H54 (cell line): ENCODE data around the gene MR1.
"Not testable (repeated sequence)": the region's sequence is repeated elsewhere in the genome, so short reads cannot be mapped to it uniquely, and the experiment has no call there.

ENCODE experiments used
- DNase-seq: peaks from one replicate; pipeline ENCODE4 v3.0.0; 2011; ENCODE audit warnings: low spot score, mixed read lengths; ENCODE audit not compliant: insufficient read length
- FAIRE-seq: peaks from 3 replicates; lab custom pipeline; 2011; peaks lifted over from hg19 to GRCh38; lab: Jason Lieb, UNC
- POLR2A ChIP-seq: IDR thresholded peaks from 2 replicates; pipeline ENCODE4 v1.6.1; 2011; ENCODE audit warnings: low read depth, mild to moderate bottlenecking, low read length

MR1 gene

DNA sequence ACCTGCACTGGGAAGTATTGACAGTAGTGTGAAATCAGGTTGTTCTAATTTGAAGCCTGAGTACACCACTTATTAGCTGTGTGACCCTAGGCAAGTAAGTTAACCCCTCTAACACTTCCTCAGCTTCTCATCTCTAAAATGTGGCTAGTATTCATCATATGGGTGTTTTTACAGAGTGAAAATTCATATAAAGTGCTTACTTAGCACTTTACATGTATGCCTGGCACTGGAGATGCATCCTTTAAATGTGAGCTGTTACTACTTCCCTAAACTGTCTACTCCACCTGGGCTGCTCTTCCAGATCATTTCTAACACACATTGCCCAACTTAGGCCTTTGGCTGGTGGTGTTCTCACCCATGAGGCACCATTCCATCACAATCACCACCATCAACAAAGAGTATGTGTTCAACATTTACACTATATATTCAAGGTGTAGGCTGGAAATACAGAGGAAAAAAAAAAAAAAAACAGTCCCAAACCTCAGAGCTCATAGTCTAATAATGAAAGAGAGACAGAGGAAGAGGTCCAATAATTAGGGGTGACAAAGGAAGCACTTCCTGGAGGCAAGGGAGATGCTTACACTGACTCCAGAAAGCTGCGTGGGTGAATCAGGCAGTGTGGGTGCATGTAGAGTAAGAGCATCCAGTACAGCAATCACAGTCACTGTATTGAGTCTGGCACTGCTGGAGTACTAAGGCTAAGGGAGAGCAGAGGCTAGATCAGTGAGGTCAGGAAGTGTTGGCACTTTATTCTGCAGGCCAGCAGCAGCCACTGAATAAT is 14.7 kb upstream of the MR1 start:
- DNase-seq (no peak), FAIRE-seq (no peak)
- no peak for TF ChIP-seq POLR2A

DNA sequence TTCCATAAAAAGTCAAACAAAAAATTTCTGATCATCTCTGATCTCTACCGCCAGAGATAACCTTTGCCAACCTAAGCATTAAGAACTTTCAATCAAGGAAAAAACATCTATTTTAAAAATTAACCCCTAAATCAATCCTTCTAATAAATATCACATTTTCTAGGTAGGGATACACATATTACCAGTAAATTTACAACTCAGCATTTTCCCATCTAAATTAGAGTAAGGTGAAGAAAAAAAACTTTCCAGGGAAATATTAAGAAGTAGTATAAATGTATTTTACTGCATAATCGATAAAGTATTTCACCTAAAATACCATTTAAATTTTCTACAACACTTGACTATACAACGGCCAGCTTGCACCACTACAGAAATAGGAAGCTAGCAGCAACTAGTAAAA is 12.6 kb upstream of the MR1 start:
- no peak for FAIRE-seq
- no peak for TF ChIP-seq POLR2A
- DNase-seq: no peak

DNA sequence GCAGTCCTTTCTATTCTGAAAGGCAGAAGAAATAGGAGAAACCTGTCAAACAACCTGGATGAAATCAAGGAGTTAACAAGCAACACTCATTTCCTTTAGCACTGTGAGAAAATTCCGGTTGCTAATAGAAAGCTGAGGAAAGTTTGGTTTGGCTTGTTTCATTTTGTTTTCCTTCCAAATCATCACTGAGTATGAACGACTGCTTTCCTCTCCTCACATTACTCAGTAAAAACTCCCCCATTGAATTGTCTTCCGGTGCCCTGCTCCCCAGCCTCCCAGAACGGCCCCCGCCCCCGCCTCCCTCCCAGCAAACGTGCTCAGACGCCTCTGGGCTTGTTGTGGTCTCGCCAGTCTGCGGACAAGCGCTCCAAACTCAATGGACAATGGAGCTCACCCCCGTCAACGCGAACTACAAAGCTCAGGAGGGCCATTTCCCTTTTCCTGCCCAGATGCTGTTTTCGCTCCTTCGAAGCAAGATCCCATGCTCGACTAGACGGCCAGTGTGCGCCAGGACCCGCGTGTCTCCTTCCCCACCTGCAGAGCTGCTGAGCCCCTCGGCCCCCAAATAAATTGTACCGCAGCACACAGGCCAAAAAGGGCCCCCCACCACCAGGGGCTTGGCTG is 11.9 kb upstream of the MR1 start:
- FAIRE-seq (no peak), DNase-seq (peak; percentile 59)
- TF ChIP-seq POLR2A: peak; percentile 35; the same call in 1 of the 2 replicates

DNA sequence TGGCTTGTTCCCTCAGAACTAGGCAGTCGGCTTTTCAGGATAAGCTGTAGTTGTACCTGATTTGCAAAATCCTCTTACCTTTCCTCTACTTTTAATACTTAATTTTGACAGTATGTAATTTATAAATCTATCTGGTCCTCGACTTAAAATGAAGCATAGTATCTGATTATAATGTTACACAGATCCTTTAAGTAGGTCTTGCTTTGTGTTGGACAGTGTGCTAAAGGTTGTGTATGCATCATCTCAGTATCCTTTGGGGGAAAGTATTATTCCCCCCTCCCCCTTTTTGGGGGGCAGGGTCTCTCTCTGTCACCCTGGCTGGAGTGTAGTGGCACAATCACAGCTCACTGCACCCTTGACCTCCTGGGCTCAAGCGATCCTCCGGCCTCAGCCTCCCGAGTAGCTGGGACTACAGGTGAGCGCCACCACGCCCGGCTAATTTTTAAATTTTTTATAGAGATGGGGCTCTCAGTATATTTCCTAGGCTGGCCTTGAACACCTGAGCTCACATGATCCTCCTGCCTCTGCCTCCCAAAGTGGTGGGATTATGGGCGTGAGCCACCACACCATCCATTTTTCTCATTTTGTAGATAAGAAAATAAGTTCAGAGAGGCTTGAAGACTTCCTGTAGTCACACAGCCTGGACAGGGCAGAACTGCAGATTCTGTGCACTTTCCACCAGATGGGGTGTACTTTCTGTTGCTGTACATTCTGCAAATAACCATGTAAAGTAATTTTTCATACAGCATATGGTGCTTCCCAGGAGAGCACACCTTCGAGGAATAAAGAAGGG is 10.3 kb upstream of the MR1 start:
- FAIRE-seq (no peak), DNase-seq (no peak)
- TF ChIP-seq POLR2A: no peak

DNA sequence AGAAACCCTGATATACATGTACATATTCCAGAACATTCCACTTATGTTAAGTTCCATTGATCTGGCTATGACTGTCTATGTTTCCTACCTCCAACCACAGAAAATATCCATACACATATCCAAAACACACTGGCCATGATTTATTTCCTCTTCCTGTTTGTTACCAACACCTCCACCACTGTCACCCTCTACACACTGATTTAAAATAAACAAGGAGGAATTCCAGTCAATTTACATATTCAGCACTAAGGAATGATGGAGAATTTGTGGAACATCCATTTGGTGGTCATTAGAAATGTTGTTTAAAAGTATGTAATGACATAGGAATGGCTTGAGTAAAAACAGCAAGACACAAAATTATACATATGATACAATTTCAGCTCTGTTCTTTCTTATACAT is 5.6 kb upstream of the MR1 start:
- TF ChIP-seq POLR2A: no peak
- no peak for FAIRE-seq
- no peak for DNase-seq

DNA sequence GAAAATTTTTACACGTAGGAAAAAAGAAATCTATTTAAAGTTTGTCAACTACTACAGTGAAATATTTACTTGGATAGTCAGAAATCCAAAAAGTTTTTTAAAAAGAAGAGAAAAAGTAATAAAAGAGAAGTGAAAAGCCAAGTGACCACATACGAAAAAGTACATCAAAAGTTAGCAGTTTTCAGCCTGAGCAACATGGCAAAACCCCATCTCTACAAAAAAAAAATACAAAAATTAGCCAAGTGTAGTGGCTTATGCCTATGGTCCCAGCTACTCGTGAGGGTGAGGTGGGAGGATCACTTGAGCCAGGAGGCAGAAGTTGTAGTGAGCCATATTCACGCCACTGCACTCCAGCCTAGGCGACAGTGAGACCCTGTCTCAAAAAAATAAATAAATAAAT is 5.2 kb upstream of the MR1 start:
- no peak for DNase-seq
- FAIRE-seq: no peak
- TF ChIP-seq POLR2A: no peak

DNA sequence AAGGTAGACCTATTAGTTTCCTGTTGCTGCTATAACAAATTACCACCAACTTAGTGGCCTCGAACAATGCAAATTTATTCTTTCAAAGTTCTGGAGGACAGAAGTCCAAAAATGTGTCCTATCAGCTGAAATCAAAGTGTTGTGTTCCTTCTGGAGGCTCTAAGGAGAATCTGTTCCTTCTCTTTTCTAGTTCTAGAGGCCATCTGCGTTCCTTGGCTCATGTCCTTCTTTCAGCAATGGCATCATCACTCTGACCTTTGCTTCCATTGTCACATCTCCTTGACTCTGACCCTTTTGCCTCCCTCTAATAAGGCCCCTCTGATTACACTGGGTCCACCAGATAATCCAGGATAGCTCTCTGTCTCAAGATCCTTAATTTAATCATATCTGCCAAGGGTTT is 1.2 kb upstream of the MR1 start:
- TF ChIP-seq POLR2A: no peak
- DNase-seq (no peak), FAIRE-seq (no peak)

DNA sequence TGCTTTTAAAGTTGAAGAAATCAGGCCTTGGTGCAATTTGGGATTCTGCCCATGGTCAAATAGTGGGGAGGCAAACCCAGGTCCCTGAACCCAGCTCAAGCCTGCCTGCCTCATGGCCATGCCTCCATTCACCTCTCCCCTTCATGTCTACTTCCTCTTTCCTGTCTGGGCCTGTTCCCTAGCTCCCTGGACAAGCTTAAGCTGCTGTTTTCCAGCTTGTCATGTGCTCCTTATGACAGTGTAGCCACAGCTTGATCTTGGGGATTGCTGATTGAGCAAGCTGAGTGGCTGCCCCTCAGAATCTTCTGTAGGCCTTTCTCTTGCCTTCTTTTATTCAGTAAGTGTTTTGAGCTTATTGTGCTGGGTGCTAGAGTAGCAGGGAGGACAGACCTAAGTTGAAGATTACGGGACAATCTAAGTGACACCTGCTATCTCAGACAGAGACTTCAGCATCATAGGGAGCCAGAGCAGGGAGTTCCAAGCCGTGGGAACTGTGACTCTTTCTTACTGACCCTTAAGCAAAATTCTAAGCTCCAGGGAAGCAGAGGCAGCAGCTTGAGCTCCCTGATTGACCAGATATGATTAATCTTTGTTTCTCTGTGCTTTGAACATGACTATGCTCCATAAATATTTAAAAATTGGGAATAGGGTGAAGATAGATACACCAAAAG is 520 bp upstream of the MR1 start:
- 0 out of 2 replicates have a peak, but pooled peaks have one; percentile 5 for TF ChIP-seq POLR2A
- no peak for DNase-seq
- no peak for FAIRE-seq

DNA sequence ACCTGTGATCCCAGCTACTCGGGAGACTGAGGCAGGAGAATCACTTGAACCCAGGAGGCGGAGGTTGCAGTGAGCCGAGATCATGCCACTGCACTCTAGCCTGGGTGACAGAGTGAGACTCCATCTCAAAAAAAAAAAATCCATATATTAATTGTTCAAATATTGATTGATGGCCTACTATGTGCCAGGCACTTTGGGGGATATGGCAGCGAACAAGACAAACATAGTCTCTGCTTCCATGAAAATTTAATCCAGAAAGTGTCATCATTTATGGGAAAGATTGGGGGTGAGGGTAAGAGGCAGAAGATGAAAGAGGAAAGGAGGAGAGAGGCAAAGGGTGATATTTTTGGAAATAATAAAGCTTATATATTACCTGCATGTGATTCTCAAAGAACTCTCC is 1.4 kb downstream of the MR1 start:
- not testable (repeated sequence) for DNase-seq, FAIRE-seq

DNA sequence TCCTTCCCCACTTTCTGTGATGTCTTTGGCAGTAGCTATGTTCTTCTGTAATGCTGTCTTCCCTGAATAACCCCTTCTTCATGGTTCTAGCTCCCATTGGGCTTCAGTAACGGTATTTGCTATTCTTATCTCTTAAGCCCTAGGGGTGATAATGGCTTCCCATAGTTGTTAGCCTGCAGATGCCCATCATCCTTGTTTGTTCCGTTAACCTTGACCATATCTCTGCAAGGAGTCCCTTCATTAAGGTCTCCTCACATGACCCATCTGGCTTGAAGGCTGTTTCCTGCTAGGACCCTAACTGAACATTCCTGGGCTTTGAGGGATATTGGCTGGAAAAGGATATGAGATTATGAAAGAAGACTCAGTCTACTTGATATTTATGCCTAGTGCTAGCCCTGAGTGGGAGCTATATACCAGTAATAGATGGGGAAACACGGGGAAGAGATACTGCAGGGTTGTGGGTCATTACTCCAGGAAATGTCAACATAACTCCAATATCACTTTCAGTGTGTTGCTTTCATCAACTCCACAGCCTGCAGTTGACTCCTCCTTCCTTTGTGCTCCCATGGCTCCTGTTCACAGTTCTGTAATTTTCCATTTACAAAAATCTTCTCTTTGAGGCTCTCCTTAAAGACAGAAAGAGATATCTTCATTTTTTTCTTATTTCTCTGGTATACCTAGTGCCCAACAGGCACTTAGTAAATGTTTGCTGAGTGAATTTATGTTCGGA is 2.5 kb downstream of the MR1 start:
- TF ChIP-seq POLR2A: no peak
- FAIRE-seq (no peak), DNase-seq (no peak)

DNA sequence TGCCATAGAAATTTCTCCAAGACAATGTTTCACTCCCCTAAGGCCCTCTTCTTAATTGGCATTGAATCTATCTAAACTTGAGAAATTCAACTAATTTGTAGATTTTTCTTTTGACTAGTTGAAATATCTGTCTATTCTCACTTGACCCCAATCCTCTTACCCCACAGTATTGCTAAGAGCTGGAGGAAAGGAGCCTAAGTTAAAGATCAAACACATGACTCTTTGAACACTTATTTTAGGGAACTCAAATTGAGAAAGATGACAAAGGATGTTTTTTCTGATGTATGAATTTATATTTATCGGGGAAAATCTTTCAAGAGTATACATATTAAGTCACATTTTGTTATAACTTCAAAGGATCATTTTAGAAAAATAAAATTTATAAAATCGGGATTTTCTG is 3.6 kb downstream of the MR1 start:
- no peak for DNase-seq
- no peak for TF ChIP-seq POLR2A
- no peak for FAIRE-seq

DNA sequence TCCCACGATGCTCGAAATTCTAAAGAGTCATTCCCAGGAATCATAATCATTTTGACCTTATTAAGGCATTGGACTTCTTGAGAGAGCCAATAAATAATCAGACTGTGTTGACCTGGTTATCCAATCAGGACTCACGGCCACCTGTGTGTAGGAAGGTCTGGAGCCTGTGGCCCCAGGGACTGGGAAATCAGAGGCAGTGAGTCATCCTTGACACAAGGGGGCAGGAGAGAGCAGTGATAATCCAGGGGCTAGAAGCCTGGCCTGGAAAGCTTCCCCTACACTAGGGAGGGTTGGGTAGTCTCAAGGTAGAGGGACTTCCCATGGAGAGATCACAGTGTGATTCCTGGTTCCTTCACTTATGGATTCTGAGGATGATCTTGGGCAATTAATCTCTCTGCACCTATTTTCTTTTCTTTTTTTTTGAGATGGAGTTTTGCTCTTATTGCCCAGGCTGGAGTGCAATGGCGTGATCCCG is 4.7 kb downstream of the MR1 start:
- peak; percentile 76 for DNase-seq
- no peak for TF ChIP-seq POLR2A
- FAIRE-seq: no peak

DNA sequence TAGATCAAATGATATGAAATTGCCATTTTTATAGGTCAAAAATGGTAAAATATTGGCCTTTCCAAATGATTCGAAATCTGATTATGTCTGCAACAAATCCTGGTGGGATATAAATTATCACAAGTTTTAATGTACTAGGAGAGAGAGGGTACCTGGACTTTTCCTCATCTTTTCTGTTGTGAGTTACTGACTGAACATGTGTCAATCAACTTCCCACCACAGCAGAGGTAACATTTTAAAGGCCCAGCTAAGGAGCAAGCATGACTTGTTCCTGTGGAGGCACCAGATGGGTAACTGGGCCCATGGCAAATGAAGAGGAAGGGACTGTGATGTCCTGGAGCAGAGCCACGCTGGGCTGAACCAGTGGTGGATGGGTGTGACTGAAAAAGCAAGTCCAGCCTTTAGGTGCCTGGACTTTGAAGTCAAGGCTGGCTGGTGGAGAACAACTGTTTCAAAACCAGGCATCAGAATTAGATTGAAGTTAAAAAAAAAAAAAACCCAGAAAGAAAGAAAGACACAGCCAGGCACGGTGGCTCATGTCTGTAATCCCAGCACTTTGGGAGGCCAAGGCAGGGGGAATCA is 6.6 kb downstream of the MR1 start:
- FAIRE-seq (no peak), DNase-seq (no peak)
- no peak for TF ChIP-seq POLR2A
